ENCODE measurements around the gene GDPD4.

Gene GDPD4

DNA sequence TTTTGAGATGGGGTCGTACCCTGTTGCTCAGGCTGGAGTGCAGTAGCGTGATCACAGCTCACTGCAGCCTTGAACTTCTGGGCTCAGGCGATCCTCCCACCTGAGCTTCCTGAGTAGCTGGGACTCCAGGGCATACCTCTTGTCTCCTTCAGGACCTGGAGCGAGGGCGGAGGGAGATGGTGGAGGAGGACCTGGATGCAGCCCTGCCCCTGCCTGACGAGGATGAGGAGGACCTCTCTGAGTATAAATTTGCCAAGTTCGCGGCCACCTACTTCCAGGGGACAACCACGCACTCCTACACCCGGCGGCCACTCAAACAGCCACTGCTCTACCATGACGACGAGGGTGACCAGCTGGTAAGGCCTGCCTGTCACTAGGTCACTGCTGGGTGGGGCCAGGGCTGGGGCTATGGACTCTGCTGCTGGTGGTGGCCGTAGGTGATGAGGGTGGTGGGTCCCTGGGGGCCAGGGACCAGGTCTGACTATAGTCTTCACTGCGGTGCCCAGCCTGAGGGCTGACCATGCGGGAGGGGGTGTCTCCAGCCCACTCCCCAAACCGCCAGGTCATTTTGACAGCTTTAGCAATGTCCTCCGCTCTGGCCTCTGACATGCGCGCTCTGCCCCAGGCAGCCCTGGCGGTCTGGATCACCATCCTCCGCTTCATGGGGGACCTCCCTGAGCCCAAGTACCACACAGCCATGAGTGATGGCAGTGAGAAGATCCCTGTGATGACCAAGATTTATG lies 119.5 kb downstream of the GDPD4 start:
- H3K9ac ChIP-seq (ENCODE audit: low read length), result no peak overlapping the region
- H3K9me3 ChIP-seq (replicated peaks; ENCODE audit: insufficient read depth, low read length), result no peaks in the 10 kb centered on the region
- no peak overlapping the region for H3K27ac ChIP-seq (ENCODE audit: low read length)
- H3K4me2 ChIP-seq (ENCODE audit: low read depth, low read length), result no peak overlapping the region
- TF ChIP-seq, protein P1, sequence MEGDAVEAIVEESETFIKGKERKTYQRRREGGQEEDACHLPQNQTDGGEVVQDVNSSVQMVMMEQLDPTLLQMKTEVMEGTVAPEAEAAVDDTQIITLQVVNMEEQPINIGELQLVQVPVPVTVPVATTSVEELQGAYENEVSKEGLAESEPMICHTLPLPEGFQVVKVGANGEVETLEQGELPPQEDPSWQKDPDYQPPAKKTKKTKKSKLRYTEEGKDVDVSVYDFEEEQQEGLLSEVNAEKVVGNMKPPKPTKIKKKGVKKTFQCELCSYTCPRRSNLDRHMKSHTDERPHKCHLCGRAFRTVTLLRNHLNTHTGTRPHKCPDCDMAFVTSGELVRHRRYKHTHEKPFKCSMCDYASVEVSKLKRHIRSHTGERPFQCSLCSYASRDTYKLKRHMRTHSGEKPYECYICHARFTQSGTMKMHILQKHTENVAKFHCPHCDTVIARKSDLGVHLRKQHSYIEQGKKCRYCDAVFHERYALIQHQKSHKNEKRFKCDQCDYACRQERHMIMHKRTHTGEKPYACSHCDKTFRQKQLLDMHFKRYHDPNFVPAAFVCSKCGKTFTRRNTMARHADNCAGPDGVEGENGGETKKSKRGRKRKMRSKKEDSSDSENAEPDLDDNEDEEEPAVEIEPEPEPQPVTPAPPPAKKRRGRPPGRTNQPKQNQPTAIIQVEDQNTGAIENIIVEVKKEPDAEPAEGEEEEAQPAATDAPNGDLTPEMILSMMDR (IDR thresholded peaks at IDR 0.05; ENCODE audit: low read length), result no peak
- TF ChIP-seq EZH2phosphoT487 (IDR thresholded peaks at IDR 0.05; ENCODE audit: low read length) (no peak), EZH2 (optimal IDR thresholded peaks at IDR 0.05; ENCODE audit: low read depth, low read length) (no peak)
- H3K9me2 ChIP-seq (replicated peaks; ENCODE audit: insufficient read depth, low read length), result no peaks in the 10 kb centered on the region
- no peaks in the 10 kb centered on the region for H3F3A ChIP-seq (ENCODE audit: insufficient read depth, low read length)
- H3K27me3 ChIP-seq (replicated peaks; ENCODE audit: insufficient read depth, low read length), result no peaks in the 10 kb centered on the region
- no peak overlapping the region for H2AFZ ChIP-seq (ENCODE audit: low read length)
- no peak overlapping the region for H3K4me3 ChIP-seq (ENCODE audit: low read length)
- no peaks in the 10 kb centered on the region for H4K20me1 ChIP-seq (ENCODE audit: insufficient read depth, low read length)
- no peaks in the 10 kb centered on the region for H3K36me3 ChIP-seq (replicated peaks; ENCODE audit: insufficient read depth, low read length)
- DNase-seq, result no peak
- H3K4me1 ChIP-seq (ENCODE audit: low read length), result peaks cover 6% of the 10 kb centered on the region
- no peaks in the 10 kb centered on the region for H3K79me2 ChIP-seq (ENCODE audit: low read length)

- H3K4me2 ChIP-seq (ENCODE audit: low read depth, low read length), result no peak overlapping the region
- H3K27me3 ChIP-seq (replicated peaks; ENCODE audit: insufficient read depth, low read length), result no peaks in the 10 kb centered on the region
- DNase-seq, result no peak
- H3K9me2 ChIP-seq (replicated peaks; ENCODE audit: insufficient read depth, low read length), result no peaks in the 10 kb centered on the region
- H3K9ac ChIP-seq (ENCODE audit: low read length), result no peak overlapping the region
- H3F3A ChIP-seq (ENCODE audit: insufficient read depth, low read length), result no peaks in the 10 kb centered on the region
- H3K9me3 ChIP-seq (replicated peaks; ENCODE audit: insufficient read depth, low read length), result no peaks in the 10 kb centered on the region
- TF ChIP-seq EZH2phosphoT487 (IDR thresholded peaks at IDR 0.05; ENCODE audit: low read length) (no peak), EZH2 (optimal IDR thresholded peaks at IDR 0.05; ENCODE audit: low read depth, low read length) (no peak)
- TF ChIP-seq, protein P1 (IDR thresholded peaks at IDR 0.05; ENCODE audit: low read length), result no peak
- no peaks in the 10 kb centered on the region for H3K79me2 ChIP-seq (ENCODE audit: low read length)
- no peak overlapping the region for H3K27ac ChIP-seq (ENCODE audit: low read length)
- no peak overlapping the region for H3K4me3 ChIP-seq (ENCODE audit: low read length)
- H2AFZ ChIP-seq (ENCODE audit: low read length), result no peak overlapping the region
- H3K36me3 ChIP-seq (replicated peaks; ENCODE audit: insufficient read depth, low read length), result no peaks in the 10 kb centered on the region
- no peaks in the 10 kb centered on the region for H4K20me1 ChIP-seq (ENCODE audit: insufficient read depth, low read length)
- no peaks in the 10 kb centered on the region for H3K4me1 ChIP-seq (ENCODE audit: low read length)
Measured at GRCh38 chr11:77181226-77181625, 120.3 kb downstream of the GDPD4 start.

GRCh38 chr11:77180346-77180745 lies 121.1 kb downstream of the GDPD4 start:
- Histone ChIP-seq H3K4me3 (ENCODE audit: low read length) (no peak overlapping the region), H3K9me2 (replicated peaks; ENCODE audit: insufficient read depth, low read length) (no peaks in the 10 kb centered on the region), H3K4me1 (ENCODE audit: low read length) (no peaks in the 10 kb centered on the region), H3K9me3 (replicated peaks; ENCODE audit: insufficient read depth, low read length) (no peaks in the 10 kb centered on the region), H3K4me2 (ENCODE audit: low read depth, low read length) (no peak overlapping the region), H3K36me3 (replicated peaks; ENCODE audit: insufficient read depth, low read length) (no peaks in the 10 kb centered on the region), H4K20me1 (ENCODE audit: insufficient read depth, low read length) (no peaks in the 10 kb centered on the region), H3K27me3 (replicated peaks; ENCODE audit: insufficient read depth, low read length) (no peaks in the 10 kb centered on the region), H3K9ac (ENCODE audit: low read length) (no peak overlapping the region), H3K79me2 (ENCODE audit: low read length) (no peaks in the 10 kb centered on the region), H3K27ac (ENCODE audit: low read length) (no peak overlapping the region), H3F3A (ENCODE audit: insufficient read depth, low read length) (no peaks in the 10 kb centered on the region), H2AFZ (ENCODE audit: low read length) (no peak overlapping the region)
- DNase-seq, result no peak
- TF ChIP-seq, protein P1 (IDR thresholded peaks at IDR 0.05; ENCODE audit: low read length), result no peak
- TF ChIP-seq EZH2 (optimal IDR thresholded peaks at IDR 0.05; ENCODE audit: low read depth, low read length), result no peak
- TF ChIP-seq EZH2phosphoT487 (IDR thresholded peaks at IDR 0.05; ENCODE audit: low read length), result no peak

Data from MM.1S (cell line).